Measurements from ENCODE around the gene BACE1. TPM values are rescaled to one million over a fixed set of nuclear protein-coding genes. Genes with fewer than 3 reads are reported as not detected.
A peak's percentile ranks its signal among the peaks of the same experiment; 100 is the strongest.

The BACE1 gene
- 0.15 TPM in 1 of 2 replicates, not detected in the other for total RNA-seq (2013; cell fraction: nucleolus; rRNA removed)
- total RNA-seq (2014; rRNA removed): 0.44 and 0.56 TPM in 2 replicates
- total RNA-seq (2014; rRNA removed; fragmentation: Illumina TruSeq; extraction: Trizol): 0.05 and 0.09 TPM in 2 replicates
- 0.29 and 0.62 TPM in 2 replicates for total RNA-seq (2021)
- 0.33 TPM for polyA plus RNA-seq (2011; ENCODE audit: low read depth)
- polyA plus RNA-seq (2011; rRNA removed): 1.1 and 1.6 TPM in 2 replicates
- 2.1 and 2.7 TPM in 2 replicates for polyA plus RNA-seq (2011; cell fraction: cytosol; rRNA removed)
- 3.6 and 5.1 TPM in 2 replicates for polyA plus RNA-seq (2011; cell fraction: nucleus; rRNA removed)
- polyA plus RNA-seq (2012): 0.76 and 1.2 TPM in 2 replicates
- 0.05 and 0.10 TPM in 2 replicates for polyA plus RNA-seq (2014; fragmentation: Illumina TruSeq; extraction: Trizol)
- polyA plus RNA-seq (2014; fragmentation: Nextera tagmentation; extraction: Ambion mirVana): under 1 TPM; 0.07 to 0.23 TPM
- 0.08 and 0.38 TPM in 2 replicates for polyA plus RNA-seq (2014; rRNA removed)
- under 1 TPM; 0.26 to 0.86 TPM for polyA plus RNA-seq (2016; fragmentation: Nextera tagmentation; extraction: Ambion mirVana)
- polyA minus RNA-seq (2011; rRNA and poly(A)+ RNA removed): 3.9 and 6.3 TPM in 2 replicates
- polyA minus RNA-seq (2011; cell fraction: cytosol; rRNA and poly(A)+ RNA removed): 0.27 and 1.2 TPM in 2 replicates
- 0.77 and 0.85 TPM in 2 replicates for polyA minus RNA-seq (2011; cell fraction: nucleus; rRNA and poly(A)+ RNA removed)
- Bru-seq, nascent RNA: percentile 21 among the genes with signal in this experiment
- percentile 21 among the genes with signal in this experiment for BruChase-seq, experiment 1, labeled RNA remaining after a 6-hour chase
- BruChase-seq, experiment 2, labeled RNA remaining after a 2-hour chase: percentile 22 among the genes with signal in this experiment
- long read RNA-seq, experiment 1, partial matches to known transcripts: 0 of 6 reads
- long read RNA-seq, experiment 1, other reads (novel, unspliced or antisense): 6 of 6 reads
- long read RNA-seq, experiment 2, partial matches to known transcripts: 0 of 18 reads
- long read RNA-seq, experiment 2, other reads (novel, unspliced or antisense): 18 of 18 reads

DNA sequence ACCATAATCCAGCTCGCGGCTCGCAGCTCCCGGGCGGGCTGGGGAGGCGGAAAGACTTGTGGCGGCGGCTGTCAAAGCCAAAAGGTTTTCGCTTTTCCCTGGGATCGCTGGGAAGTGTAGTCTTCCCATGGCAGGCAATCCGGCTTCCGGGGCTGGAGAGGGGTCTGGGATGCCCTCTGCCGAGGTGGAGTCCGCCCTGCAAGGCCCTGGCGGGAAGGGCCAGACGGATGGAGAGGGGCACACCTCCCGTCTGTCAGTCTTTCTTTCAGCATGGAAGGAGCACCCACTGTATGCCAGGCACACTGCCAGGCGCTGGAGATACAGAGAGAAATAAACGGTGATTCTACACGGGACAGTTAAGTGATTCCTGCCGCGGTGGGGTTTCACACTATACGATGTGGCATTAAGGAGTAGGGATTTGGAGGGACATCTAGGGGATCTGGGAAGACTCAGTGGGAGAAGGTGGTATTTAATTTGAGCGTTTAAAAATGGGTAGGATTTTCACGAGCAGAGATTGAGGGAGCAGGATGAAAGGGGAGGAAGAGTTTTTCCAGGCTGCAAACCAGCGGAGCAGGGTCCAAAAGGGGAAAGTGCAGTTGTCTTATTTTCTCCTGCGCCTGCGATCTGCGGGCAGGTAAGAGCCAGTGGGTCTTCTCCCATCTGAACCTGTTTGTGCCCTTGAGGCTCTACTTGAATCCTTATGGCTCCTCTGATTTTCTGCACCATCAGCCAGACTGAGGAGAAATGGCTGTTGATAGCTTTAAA lies at the start of gene BACE1:
Gene BACE1, minus strand, starts transcription at position 60 of the 765 bp plus-strand sequence. CDS start 461 bp downstream, outside the sequence.
- intact Hi-C loops (cut with micrococcal nuclease; ENCODE audit: unreplicated experiment) (no loop called here), in situ Hi-C loops (cut with MboI) (no loop called here)
- ChIA-PET RAD21 (ENCODE audit: unreplicated experiment) (interaction anchor here (1.3 kb wide), 1 partner anchor 85 kb away, joined by 3 read pairs; the partner anchor contains the start of gene PCSK7), SMC1A (ENCODE audit: uncharacterized antibody, unreplicated experiment) (no interaction called here), CTCF (interaction anchor here (1.3 kb wide), 1 partner anchor 110 kb away, joined by 3 read pairs; no protein-coding TSS in a partner anchor), POLR2A (no interaction called here)
- peaks cover 10 to 22% of the 10 kb centered on the region in 2 experiments for H3K27me3 ChIP-seq (replicated peaks in 1 of 2; ENCODE audit: control insufficient read depth in 2 of 2, insufficient read depth in 2 of 2, low read length in 1 of 2)
- peak within 1 kb of the TSS; percentile 44 for H2AFZ ChIP-seq (ENCODE audit: control insufficient read depth, low read depth, low read length)
- no peaks in the 10 kb centered on the region for H3K9me3 ChIP-seq (replicated peaks; ENCODE audit: control insufficient read depth, insufficient read depth, low read length)
- H3K79me2 ChIP-seq (ENCODE audit: control insufficient read depth, insufficient read depth, low read length): no peaks in the 10 kb centered on the region
- peaks cover 3% of the 10 kb centered on the region for H3K4me1 ChIP-seq (ENCODE audit: control insufficient read depth, insufficient read depth, low read length)
- ATAC-seq (peak; percentile 44), DNase-seq (ENCODE audit: low read depth, low spot score) (no peak), FAIRE-seq (no peak)
- H4K20me1 ChIP-seq (ENCODE audit: control insufficient read depth, insufficient read depth): no peaks in the 10 kb centered on the region
- H3K9ac ChIP-seq (ENCODE audit: control insufficient read depth, insufficient read depth, low read length): no peak within 1 kb of the TSS
- TF ChIP-seq MEF2A (IDR thresholded peaks at IDR 0.05; ENCODE audit: insufficient read depth, low read depth, low read length): no peak
- TF ChIP-seq IKZF1 (conservative IDR thresholded peaks at IDR 0.05): 0 out of 2 replicates have a peak, but pooled peaks have one; percentile 36
- no peak for TF ChIP-seq SRF (IDR thresholded peaks at IDR 0.05; ENCODE audit: low read depth in 2 of 2, low read length in 2 of 2)
- TF ChIP-seq SUZ12 (IDR thresholded peaks at IDR 0.05; ENCODE audit: unreplicated experiment): peak; percentile 61
- no peak for TF ChIP-seq JUNB (IDR thresholded peaks at IDR 0.05)
- TF ChIP-seq, protein P1, sequence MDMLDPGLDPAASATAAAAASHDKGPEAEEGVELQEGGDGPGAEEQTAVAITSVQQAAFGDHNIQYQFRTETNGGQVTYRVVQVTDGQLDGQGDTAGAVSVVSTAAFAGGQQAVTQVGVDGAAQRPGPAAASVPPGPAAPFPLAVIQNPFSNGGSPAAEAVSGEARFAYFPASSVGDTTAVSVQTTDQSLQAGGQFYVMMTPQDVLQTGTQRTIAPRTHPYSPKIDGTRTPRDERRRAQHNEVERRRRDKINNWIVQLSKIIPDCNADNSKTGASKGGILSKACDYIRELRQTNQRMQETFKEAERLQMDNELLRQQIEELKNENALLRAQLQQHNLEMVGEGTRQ (IDR thresholded peaks at IDR 0.05; ENCODE audit: borderline replicate concordance, low read depth, low read length): no peak
- no peak for TF ChIP-seq POLR2AphosphoS5 (IDR thresholded peaks at IDR 0.05; ENCODE audit: low read length)
- no peaks in the 10 kb centered on the region; a peak in 1 of 4 replicates for H3K36me3 ChIP-seq (ENCODE audit: control insufficient read depth in 2 of 2, insufficient read depth in 2 of 2, low read length in 1 of 2)
- BruUV-seq (replicated peaks): no TSS peak
- H3K27ac ChIP-seq (ENCODE audit: control insufficient read depth, insufficient read depth): no peak within 1 kb of the TSS
- H3K4me2 ChIP-seq (ENCODE audit: control insufficient read depth, insufficient read depth): peak within 1 kb of the TSS; percentile 36
- H3K4me3 ChIP-seq: peak within 1 kb of the TSS; percentile 57
- WGBS (ENCODE audit: insufficient coverage, insufficient replicate concordance, low lambda C conversion rate, missing lambda C conversion rate): 24% methylated on average over 29 of the region's 29 CpGs

Data from GM12878 (cell line).